NT2/D1 (cell line): ENCODE data around the gene RBMS1.

Source experiments
- SUZ12 ChIP-seq: IDR thresholded peaks from 2 replicates; pipeline ENCODE4 v1.6.1; 2011; ENCODE audit not compliant: insufficient read length, insufficient read depth; ENCODE audit errors: extremely low read depth
- YY1 ChIP-seq: IDR thresholded peaks from 2 replicates; pipeline ENCODE4 v1.6.1; 2011; ENCODE audit not compliant: insufficient read length, insufficient read depth
- ZNF274 ChIP-seq: IDR thresholded peaks from 2 replicates; pipeline ENCODE4 v1.6.1; 2011; ENCODE audit warnings: mild to moderate bottlenecking, low read depth, low read length

- TF ChIP-seq ZNF274 (no peak), YY1 (no peak), SUZ12 (no peak)
Observed at GRCh38 chr2:160305081-160305750, 188.4 kb downstream of the RBMS1 start.
